ENCODE data around the gene AGAP1.

AGAP1 gene

GRCh38 chr2:235698028-235698427 is 204.2 kb downstream of the AGAP1 start:
- Histone ChIP-seq H3F3A (ENCODE audit: control insufficient read depth, insufficient read depth) (no peaks in the 10 kb centered on the region), H3K4me1 (ENCODE audit: control insufficient read depth, low read length) (no peaks in the 10 kb centered on the region), H3K36me3 (ENCODE audit: control insufficient read depth, low read length) (no peaks in the 10 kb centered on the region), H3K4me2 (ENCODE audit: low read length) (no peak overlapping the region), H3K27ac (ENCODE audit: low read depth, low read length) (no peak overlapping the region), H3K27me3 (ENCODE audit: control insufficient read depth, low read length) (no peaks in the 10 kb centered on the region), H3K9me3 (ENCODE audit: control insufficient read depth, insufficient read depth, low read length) (no peaks in the 10 kb centered on the region), H3K9me2 (replicated peaks; ENCODE audit: control insufficient read depth, low read length) (no peaks in the 10 kb centered on the region), H3K4me3 (ENCODE audit: low read length) (no peak overlapping the region), H3K79me2 (ENCODE audit: control insufficient read depth, low read length) (no peaks in the 10 kb centered on the region), H4K20me1 (ENCODE audit: control insufficient read depth, insufficient read depth, low read depth, low read length) (no peaks in the 10 kb centered on the region)
- TF ChIP-seq CTCF (IDR thresholded peaks at IDR 0.05; ENCODE audit: low read depth, low read length, poor library complexity, severe bottlenecking) (no peak), EZH2phosphoT487 (IDR thresholded peaks at IDR 0.05; ENCODE audit: borderline replicate concordance, low read length) (no peak)

- H3F3A ChIP-seq (ENCODE audit: control insufficient read depth, insufficient read depth) = no peaks in the 10 kb centered on the region
- no peaks in the 10 kb centered on the region for H3K9me3 ChIP-seq (ENCODE audit: control insufficient read depth, insufficient read depth, low read length)
- H3K27ac ChIP-seq (ENCODE audit: low read depth, low read length) = no peak overlapping the region
- H3K4me3 ChIP-seq (ENCODE audit: low read length) = no peak overlapping the region
- H3K9me2 ChIP-seq (replicated peaks; ENCODE audit: control insufficient read depth, low read length) = no peaks in the 10 kb centered on the region
- no peaks in the 10 kb centered on the region for H3K27me3 ChIP-seq (ENCODE audit: control insufficient read depth, low read length)
- no peak for TF ChIP-seq CTCF (IDR thresholded peaks at IDR 0.05; ENCODE audit: low read depth, low read length, poor library complexity, severe bottlenecking)
- H3K4me2 ChIP-seq (ENCODE audit: low read length) = no peak overlapping the region
- no peaks in the 10 kb centered on the region for H3K36me3 ChIP-seq (ENCODE audit: control insufficient read depth, low read length)
- H3K4me1 ChIP-seq (ENCODE audit: control insufficient read depth, low read length) = no peaks in the 10 kb centered on the region
- H3K79me2 ChIP-seq (ENCODE audit: control insufficient read depth, low read length) = no peaks in the 10 kb centered on the region
- no peaks in the 10 kb centered on the region for H4K20me1 ChIP-seq (ENCODE audit: control insufficient read depth, insufficient read depth, low read depth, low read length)
Observed at GRCh38 chr2:235698491-235698890, 204.6 kb downstream of the AGAP1 start.

GRCh38 chr2:235699576-235699975 is 205.7 kb downstream of the AGAP1 start:
- H3K79me2 ChIP-seq (ENCODE audit: control insufficient read depth, low read length) = no peaks in the 10 kb centered on the region

More at GRCh38 chr2:235699576-235699975, 205.7 kb downstream of the AGAP1 start:
- Histone ChIP-seq H3F3A (ENCODE audit: control insufficient read depth, insufficient read depth) (no peaks in the 10 kb centered on the region), H3K9me3 (ENCODE audit: control insufficient read depth, insufficient read depth, low read length) (no peaks in the 10 kb centered on the region), H3K4me2 (ENCODE audit: low read length) (no peak overlapping the region), H3K27ac (ENCODE audit: low read depth, low read length) (no peak overlapping the region), H3K27me3 (ENCODE audit: control insufficient read depth, low read length) (no peaks in the 10 kb centered on the region), H3K4me1 (ENCODE audit: control insufficient read depth, low read length) (no peaks in the 10 kb centered on the region), H3K36me3 (ENCODE audit: control insufficient read depth, low read length) (no peaks in the 10 kb centered on the region), H3K9me2 (replicated peaks; ENCODE audit: control insufficient read depth, low read length) (no peaks in the 10 kb centered on the region), H3K4me3 (ENCODE audit: low read length) (no peak overlapping the region), H4K20me1 (ENCODE audit: control insufficient read depth, insufficient read depth, low read depth, low read length) (no peaks in the 10 kb centered on the region)
- TF ChIP-seq CTCF (IDR thresholded peaks at IDR 0.05; ENCODE audit: low read depth, low read length, poor library complexity, severe bottlenecking) = no peak
- TF ChIP-seq EZH2phosphoT487 (IDR thresholded peaks at IDR 0.05; ENCODE audit: borderline replicate concordance, low read length) = no peak

Measured in DOHH2 (cell line).